ENCODE results near the gene SMARCD2.
A peak's percentile ranks its signal among the peaks of the same experiment; 100 is the strongest.

Gene SMARCD2

GRCh38 chr17:63827801-63828221, 14.7 kb downstream of the SMARCD2 start:
- Histone ChIP-seq H3K27ac (ENCODE audit: low read depth, low read length) (peak overlapping the region; percentile 95), H3K27me3 (ENCODE audit: control insufficient read depth in 1 of 2, insufficient read depth in 2 of 2, low read length in 2 of 2) (no peaks in the 10 kb centered on the region), H3K36me3 (ENCODE audit: insufficient read depth, low read length) (peaks cover 69% of the 10 kb centered on the region), H3K4me1 (ENCODE audit: insufficient read depth, low read length) (peaks cover 31% of the 10 kb centered on the region), H3K9ac (ENCODE audit: low read length) (peak overlapping the region; percentile 86), H3K4me3 (ENCODE audit: low read depth in 1 of 2, low read length in 2 of 2) (peak overlapping the region; percentile 83 to 94), H3K9me3 (ENCODE audit: low read length) (no peaks in the 10 kb centered on the region)

DNA sequence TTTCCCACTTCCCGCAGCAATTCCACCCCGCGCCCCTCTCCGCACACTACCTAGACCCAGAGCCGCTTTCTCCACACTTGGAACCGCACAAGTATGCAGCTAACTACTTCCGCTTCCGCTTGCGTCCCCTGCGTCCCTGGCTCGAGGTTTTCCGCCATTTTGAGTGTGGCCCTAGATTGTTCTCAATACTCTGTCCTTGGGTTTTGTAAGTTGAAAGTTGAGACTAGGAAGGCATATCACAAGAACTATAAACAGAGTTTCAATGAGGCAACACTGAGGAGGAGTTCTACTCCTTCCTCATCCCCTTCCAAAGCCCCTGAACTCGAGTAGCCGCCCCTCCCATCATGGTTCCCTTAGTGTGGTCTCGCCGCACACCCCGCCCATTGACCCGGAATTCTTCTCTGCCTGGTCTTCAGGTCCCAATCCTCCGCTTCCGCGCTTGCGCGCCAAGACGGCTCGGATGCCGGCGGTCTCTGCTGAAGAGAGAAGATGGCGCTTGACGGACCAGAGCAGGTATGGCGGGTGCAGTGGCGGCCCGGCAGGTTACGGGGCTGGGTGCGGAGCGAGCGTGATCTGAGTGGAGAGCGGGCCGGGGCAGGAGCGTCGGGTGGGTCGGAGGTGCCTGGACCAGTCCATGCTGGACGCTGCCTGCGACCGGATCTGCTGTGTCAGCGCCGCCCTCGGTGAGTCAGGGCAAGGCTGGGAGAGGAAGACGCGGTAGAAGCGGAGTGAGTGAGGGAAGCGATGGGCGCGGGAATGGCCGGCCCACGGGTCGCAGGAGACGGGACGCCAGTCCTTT, 15.3 kb downstream of the SMARCD2 start, which contains the start of the genes FTSJ3 and PSMC5:
Gene FTSJ3, minus strand, starts transcription at position 662 of the 799 bp plus-strand sequence. CDS start 761 bp downstream, outside the sequence.
Gene PSMC5, plus strand, starts transcription at position 430 of the 799 bp plus-strand sequence. Its CDS starts 60 bp downstream, at position 490.
- peak within 1 kb of the TSS; percentile 83 to 94 for H3K4me3 ChIP-seq (ENCODE audit: low read depth in 1 of 2, low read length in 2 of 2)
- peak within 1 kb of the TSS; percentile 86 for H3K9ac ChIP-seq (ENCODE audit: low read length)
- no peaks in the 10 kb centered on the region for H3K27me3 ChIP-seq (ENCODE audit: control insufficient read depth in 1 of 2, insufficient read depth in 2 of 2, low read length in 2 of 2)
- H3K4me1 ChIP-seq (ENCODE audit: insufficient read depth, low read length), result peaks cover 31% of the 10 kb centered on the region
- peak within 1 kb of the TSS; percentile 95 for H3K27ac ChIP-seq (ENCODE audit: low read depth, low read length)
- H3K9me3 ChIP-seq (ENCODE audit: low read length), result no peaks in the 10 kb centered on the region
- peaks cover 69% of the 10 kb centered on the region for H3K36me3 ChIP-seq (ENCODE audit: insufficient read depth, low read length)

DNA sequence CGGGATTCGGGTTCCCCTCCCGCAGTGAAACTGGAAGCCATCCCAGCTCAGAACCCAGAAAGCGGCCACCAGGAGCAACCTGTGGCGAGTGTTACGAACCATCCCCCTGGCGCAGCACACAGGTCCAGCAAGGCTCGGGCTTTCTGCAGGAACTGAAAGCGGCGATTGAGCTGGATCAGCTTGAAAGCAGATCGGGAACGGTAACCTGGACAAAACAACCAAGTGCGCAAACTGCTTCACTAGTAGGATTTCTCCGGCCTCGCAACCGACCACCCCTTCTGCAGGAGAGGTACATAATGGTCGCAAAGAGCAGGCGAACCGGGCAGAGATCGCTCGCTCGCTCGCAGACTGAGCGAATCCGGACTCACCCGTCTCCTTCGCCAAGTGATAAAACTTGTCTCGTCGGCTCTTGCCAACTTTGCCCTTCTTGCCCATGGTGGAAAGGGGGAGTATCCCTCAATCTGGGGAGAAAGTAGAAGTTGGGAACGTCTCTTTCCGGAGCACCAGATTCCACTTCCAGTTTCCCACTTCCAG, 15.9 kb downstream of the SMARCD2 start:
- Histone ChIP-seq H3K36me3 (ENCODE audit: insufficient read depth, low read length) (peaks cover 69% of the 10 kb centered on the region), H3K9me3 (ENCODE audit: low read length) (no peaks in the 10 kb centered on the region), H3K4me1 (ENCODE audit: insufficient read depth, low read length) (peaks cover 31% of the 10 kb centered on the region), H3K9ac (ENCODE audit: low read length) (peak overlapping the region; percentile 86), H3K27me3 (ENCODE audit: control insufficient read depth in 1 of 2, insufficient read depth in 2 of 2, low read length in 2 of 2) (no peaks in the 10 kb centered on the region), H3K4me3 (ENCODE audit: low read depth in 1 of 2, low read length in 2 of 2) (peak overlapping the region; percentile 83 to 94), H3K27ac (ENCODE audit: low read depth, low read length) (peak overlapping the region; percentile 95)

DNA sequence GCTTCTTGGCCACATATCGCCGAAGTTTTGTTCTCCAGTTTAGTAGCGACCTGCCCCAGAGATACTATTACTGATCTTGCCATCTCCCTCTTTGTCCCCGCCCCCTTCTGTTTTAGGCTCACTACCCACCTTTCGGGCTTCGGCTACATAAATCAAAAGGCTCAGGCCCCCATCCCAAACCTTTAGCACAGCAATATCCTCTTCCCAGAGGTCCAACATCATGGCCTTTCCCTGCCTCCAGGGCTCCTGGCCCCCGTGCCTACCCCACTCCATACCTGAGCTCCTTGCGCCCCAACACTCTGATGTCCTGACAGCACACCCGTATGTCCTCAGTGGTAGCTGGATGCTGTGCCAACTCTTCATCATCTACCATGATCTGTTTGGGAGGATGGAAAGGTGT, 18.1 kb downstream of the SMARCD2 start:
- Histone ChIP-seq H3K27ac (ENCODE audit: low read depth, low read length) (peak overlapping the region; percentile 7), H3K27me3 (ENCODE audit: control insufficient read depth in 1 of 2, insufficient read depth in 2 of 2, low read length in 2 of 2) (no peaks in the 10 kb centered on the region), H3K4me1 (ENCODE audit: insufficient read depth, low read length) (peaks cover 27% of the 10 kb centered on the region), H3K36me3 (ENCODE audit: insufficient read depth, low read length) (peaks cover 69% of the 10 kb centered on the region), H3K4me3 (ENCODE audit: low read depth in 1 of 2, low read length in 2 of 2) (no peak overlapping the region), H3K9ac (ENCODE audit: low read length) (no peak overlapping the region), H3K9me3 (ENCODE audit: low read length) (no peaks in the 10 kb centered on the region)

DNA sequence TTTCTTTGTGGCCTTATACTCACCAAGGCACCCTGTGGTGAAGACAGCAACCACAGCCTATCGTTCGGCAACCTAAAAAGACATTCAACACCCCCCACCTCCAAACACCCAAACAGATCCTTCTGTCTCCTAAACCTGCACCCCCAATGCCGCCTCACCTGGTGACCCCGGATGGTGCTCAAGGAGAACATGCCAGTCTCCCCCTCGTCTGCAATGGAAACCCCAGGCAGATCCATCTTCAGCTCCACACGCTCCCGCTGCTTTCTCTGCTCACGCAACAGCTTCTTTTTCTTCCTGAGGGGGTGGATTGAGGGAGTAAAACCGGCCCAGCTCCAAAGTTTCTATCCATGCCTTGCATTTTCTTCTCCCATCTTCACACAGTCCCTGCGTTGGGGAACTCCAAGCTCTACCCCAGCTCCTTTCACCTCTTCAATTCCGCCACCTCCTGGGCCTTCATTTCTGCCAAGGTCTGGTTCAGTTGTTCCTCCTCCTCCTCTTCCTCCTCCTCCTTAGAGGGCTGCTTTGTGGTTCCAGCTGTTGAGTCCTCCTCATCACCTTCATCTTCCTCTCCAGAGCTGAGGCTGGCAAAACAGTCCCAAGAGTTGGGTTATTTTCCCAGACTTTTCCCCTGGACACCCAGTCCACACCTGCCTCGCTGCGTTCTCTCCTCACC, 18.7 kb downstream of the SMARCD2 start:
- Histone ChIP-seq H3K27ac (ENCODE audit: low read depth, low read length) (no peak overlapping the region), H3K4me3 (ENCODE audit: low read depth in 1 of 2, low read length in 2 of 2) (no peak overlapping the region), H3K9me3 (ENCODE audit: low read length) (no peaks in the 10 kb centered on the region), H3K27me3 (ENCODE audit: control insufficient read depth in 1 of 2, insufficient read depth in 2 of 2, low read length in 2 of 2) (no peaks in the 10 kb centered on the region), H3K9ac (ENCODE audit: low read length) (no peak overlapping the region), H3K36me3 (ENCODE audit: insufficient read depth, low read length) (peaks cover 69% of the 10 kb centered on the region), H3K4me1 (ENCODE audit: insufficient read depth, low read length) (peaks cover 22% of the 10 kb centered on the region)

- H3K27me3 ChIP-seq (ENCODE audit: control insufficient read depth in 1 of 2, insufficient read depth in 2 of 2, low read length in 2 of 2), result no peaks in the 10 kb centered on the region
- H3K4me1 ChIP-seq (ENCODE audit: insufficient read depth, low read length), result peaks cover 12% of the 10 kb centered on the region
- H3K4me3 ChIP-seq (ENCODE audit: low read depth in 1 of 2, low read length in 2 of 2), result no peak overlapping the region
- H3K27ac ChIP-seq (ENCODE audit: low read depth, low read length), result no peak overlapping the region
- H3K9me3 ChIP-seq (ENCODE audit: low read length), result no peaks in the 10 kb centered on the region
- peaks cover 80% of the 10 kb centered on the region for H3K36me3 ChIP-seq (ENCODE audit: insufficient read depth, low read length)
- H3K9ac ChIP-seq (ENCODE audit: low read length), result no peak overlapping the region
These were observed 19.9 kb downstream of the SMARCD2 start for GRCh38 chr17:63822537-63822936.

GRCh38 chr17:63821804-63822203, 20.7 kb downstream of the SMARCD2 start:
- H3K4me3 ChIP-seq (ENCODE audit: low read depth in 1 of 2, low read length in 2 of 2), result no peak overlapping the region
- no peak overlapping the region for H3K27ac ChIP-seq (ENCODE audit: low read depth, low read length)
- peaks cover 88% of the 10 kb centered on the region for H3K36me3 ChIP-seq (ENCODE audit: insufficient read depth, low read length)
- no peaks in the 10 kb centered on the region for H3K27me3 ChIP-seq (ENCODE audit: control insufficient read depth in 1 of 2, insufficient read depth in 2 of 2, low read length in 2 of 2)
- no peaks in the 10 kb centered on the region for H3K9me3 ChIP-seq (ENCODE audit: low read length)
- no peak overlapping the region for H3K9ac ChIP-seq (ENCODE audit: low read length)
- peaks cover 12% of the 10 kb centered on the region for H3K4me1 ChIP-seq (ENCODE audit: insufficient read depth, low read length)

- H3K4me3 ChIP-seq (ENCODE audit: low read depth in 1 of 2, low read length in 2 of 2), result no peak overlapping the region
- H3K27me3 ChIP-seq (ENCODE audit: control insufficient read depth in 1 of 2, insufficient read depth in 2 of 2, low read length in 2 of 2), result no peaks in the 10 kb centered on the region
- H3K9ac ChIP-seq (ENCODE audit: low read length), result no peak overlapping the region
- peaks cover 95% of the 10 kb centered on the region for H3K36me3 ChIP-seq (ENCODE audit: insufficient read depth, low read length)
- no peaks in the 10 kb centered on the region for H3K9me3 ChIP-seq (ENCODE audit: low read length)
- H3K4me1 ChIP-seq (ENCODE audit: insufficient read depth, low read length), result peaks cover 8% of the 10 kb centered on the region
- H3K27ac ChIP-seq (ENCODE audit: low read depth, low read length), result no peak overlapping the region
These were observed 21.4 kb downstream of the SMARCD2 start for GRCh38 chr17:63820963-63821561.

GRCh38 chr17:63819585-63820537, 22.6 kb downstream of the SMARCD2 start:
- Histone ChIP-seq H3K27ac (ENCODE audit: low read depth, low read length) (no peak overlapping the region), H3K4me1 (ENCODE audit: insufficient read depth, low read length) (no peaks in the 10 kb centered on the region), H3K36me3 (ENCODE audit: insufficient read depth, low read length) (peaks cover 96% of the 10 kb centered on the region), H3K9me3 (ENCODE audit: low read length) (no peaks in the 10 kb centered on the region), H3K4me3 (ENCODE audit: low read depth in 1 of 2, low read length in 2 of 2) (no peak overlapping the region), H3K9ac (ENCODE audit: low read length) (no peak overlapping the region), H3K27me3 (ENCODE audit: control insufficient read depth in 1 of 2, insufficient read depth in 2 of 2, low read length in 2 of 2) (no peaks in the 10 kb centered on the region)

GRCh38 chr17:63819131-63819530, 23.4 kb downstream of the SMARCD2 start:
- no peak overlapping the region for H3K9ac ChIP-seq (ENCODE audit: low read length)
- no peaks in the 10 kb centered on the region for H3K4me1 ChIP-seq (ENCODE audit: insufficient read depth, low read length)
- no peak overlapping the region for H3K27ac ChIP-seq (ENCODE audit: low read depth, low read length)
- no peak overlapping the region for H3K4me3 ChIP-seq (ENCODE audit: low read depth in 1 of 2, low read length in 2 of 2)
- H3K36me3 ChIP-seq (ENCODE audit: insufficient read depth, low read length), result peaks cover 96% of the 10 kb centered on the region
- no peaks in the 10 kb centered on the region for H3K9me3 ChIP-seq (ENCODE audit: low read length)
- no peaks in the 10 kb centered on the region for H3K27me3 ChIP-seq (ENCODE audit: control insufficient read depth in 1 of 2, insufficient read depth in 2 of 2, low read length in 2 of 2)

All from muscle layer of colon (tissue), 2 donors.